H1 (cell line): ENCODE results near the gene LRRIQ3. TPM values are rescaled to one million over a fixed set of nuclear protein-coding genes. Genes with fewer than 3 reads are reported as not detected.

ENCODE experiments used
- BACH1 ChIP-seq: IDR thresholded peaks from 2 replicates; pipeline ENCODE4 v1.6.1; 2012; ENCODE audit warnings: low read length, improper control_type of control experiment
- CHD7 ChIP-seq: fragments of 300-600 bp; sonication (generic); IDR thresholded peaks from 2 replicates; pipeline ENCODE4 v1.7.1; 2012; ENCODE audit warnings: low read length, moderate library complexity, mild to moderate bottlenecking, inconsistent platforms; ENCODE audit not compliant: insufficient replicate concordance
- HDAC2 ChIP-seq, 2 experiments: fragments of 300-600 bp in 1 of 2; sonication (generic) in 1 of 2; IDR thresholded peaks; 2 replicates each; pipeline ENCODE4 v1.6.1; 2011 to 2012; ENCODE audit warnings: low read depth in 2 of 2, low read length in 2 of 2, mild to moderate bottlenecking in 2 of 2, moderate library complexity in 2 of 2, borderline replicate concordance in 1 of 2, inconsistent platforms in 1 of 2
- RBBP5 ChIP-seq: IDR thresholded peaks from 2 replicates; pipeline ENCODE4 v1.7.1; 2012; ENCODE audit warnings: low read depth, mild to moderate bottlenecking, inconsistent platforms, low read length, moderate library complexity, borderline replicate concordance
- SIX5 ChIP-seq: IDR thresholded peaks from 2 replicates; pipeline ENCODE4 v1.6.1; 2011; ENCODE audit warnings: mild to moderate bottlenecking, low read depth, low read length
- YY1 ChIP-seq: IDR thresholded peaks from 2 replicates; pipeline ENCODE4 v1.6.1; 2011; ENCODE audit warnings: low read depth, mild to moderate bottlenecking, low read length
- polyA plus RNA-seq, 7 experiments: library from polyadenylated mRNA; depleted of rRNA in 3 of 7; stranded (reverse) in 5 of 7; unstranded in 2 of 7; fragments of >200 nt in 5 of 7; fragments of 200-250 nt in 2 of 7; gene quantifications; 1 replicate in 5 of 7; 2 replicates in 1 of 7; 4 replicates in 1 of 7; pipeline versions ENCODE4 v1.2.1 to v1.2.3, GENCODE V29; 2011 to 2013; ENCODE audit warnings: missing spikeins in 2 of 7, mixed read lengths in 2 of 7
- total RNA-seq: library from RNA; stranded (reverse); fragmentation: NEBNext Ultra II Directional; extraction: Animal tissue kit (Norgen Biotek cat#: 25700); gene quantifications from 2 replicates; pipeline ENCODE4 v1.2.1, GENCODE V29; 2021

The LRRIQ3 gene
- total and polyA plus RNA-seq, 2 of the 8 experiments (the other 6 are each of a cell fraction or from before 2014, with no cell fraction given), result 0.08 to 0.19 TPM

GRCh38 chr1:74050386-74050785 lies 147.6 kb downstream of the LRRIQ3 start (continued):
- no peak for TF ChIP-seq CHD7
- TF ChIP-seq SIX5, result no peak
- TF ChIP-seq RBBP5, result no peak
- no peak for TF ChIP-seq BACH1
- TF ChIP-seq HDAC2 (IDR thresholded peaks at IDR 0.05; ENCODE audit: borderline replicate concordance in 1 of 2, low read depth in 2 of 2, low read length in 2 of 2), result no peak
- no peak for TF ChIP-seq YY1
